PC-3 (cell line): ENCODE measurements around the gene AXIN2.

Source experiments
- CTCF ChIP-seq: fragments of 300-600 bp; sonication (generic); conservative IDR thresholded peaks from 2 replicates; pipeline ENCODE4 v1.5.1; 2017; ENCODE audit warnings: antibody characterized with exemption, low read depth, mild to moderate bottlenecking, low read length
- EZH2 ChIP-seq: fragments of 300-600 bp; sonication (generic); IDR thresholded peaks from one replicate; pipeline ENCODE4 v1.6.1; 2017; ENCODE audit warnings: antibody characterized with exemption, mild to moderate bottlenecking, low read length; ENCODE audit not compliant: unreplicated experiment

DNA sequence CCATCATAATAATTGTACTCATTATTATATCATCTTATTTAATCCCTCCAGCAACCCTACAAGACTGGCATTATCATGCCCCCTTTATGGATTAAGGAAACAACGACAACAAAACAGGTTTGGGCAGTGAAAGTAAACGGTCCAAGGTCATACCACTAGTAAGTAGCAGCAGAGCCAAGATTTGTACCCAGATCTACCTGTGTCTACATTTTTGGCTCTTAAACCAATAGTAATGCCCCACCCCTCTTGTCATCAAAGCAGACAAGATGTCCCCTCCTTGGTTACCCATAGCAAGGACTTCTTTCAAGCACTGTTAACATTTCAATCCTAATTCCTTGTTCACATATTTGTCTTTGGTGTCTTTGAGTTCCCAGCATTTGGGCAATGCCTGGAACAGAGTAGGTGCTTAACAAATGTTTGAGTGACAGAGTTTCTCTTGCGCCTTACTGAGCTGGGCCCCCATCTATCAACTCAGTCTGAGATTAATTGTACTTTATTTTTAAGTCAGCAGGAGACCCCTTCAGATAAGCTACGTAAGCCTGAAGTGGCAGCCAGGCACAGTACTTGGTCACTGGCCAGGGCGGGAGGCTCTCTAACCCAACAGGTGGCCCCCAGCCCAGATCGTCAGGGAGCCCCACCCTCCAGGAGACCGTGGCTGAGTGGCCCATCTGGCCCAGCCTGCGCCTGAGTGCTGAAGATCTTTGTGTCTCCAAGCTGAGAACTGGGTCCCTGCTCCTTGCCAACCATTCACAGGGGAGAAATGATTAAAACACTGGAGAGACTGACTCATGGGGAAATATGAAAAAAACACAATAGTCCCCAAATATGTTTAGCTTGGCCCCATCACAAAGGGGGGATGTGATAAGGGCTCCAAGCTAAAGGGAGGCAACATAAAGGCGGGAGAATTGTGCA lies 75.8 kb downstream of the AXIN2 start:
- TF ChIP-seq CTCF (no peak), EZH2 (no peak)
